Measurements from ENCODE around the gene C20orf141.
"Not testable (repeated sequence)": the region's sequence is repeated elsewhere in the genome, so short reads cannot be mapped to it uniquely, and the experiment has no call there.

C20orf141 gene, protein sequence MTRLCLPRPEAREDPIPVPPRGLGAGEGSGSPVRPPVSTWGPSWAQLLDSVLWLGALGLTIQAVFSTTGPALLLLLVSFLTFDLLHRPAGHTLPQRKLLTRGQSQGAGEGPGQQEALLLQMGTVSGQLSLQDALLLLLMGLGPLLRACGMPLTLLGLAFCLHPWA

DNA sequence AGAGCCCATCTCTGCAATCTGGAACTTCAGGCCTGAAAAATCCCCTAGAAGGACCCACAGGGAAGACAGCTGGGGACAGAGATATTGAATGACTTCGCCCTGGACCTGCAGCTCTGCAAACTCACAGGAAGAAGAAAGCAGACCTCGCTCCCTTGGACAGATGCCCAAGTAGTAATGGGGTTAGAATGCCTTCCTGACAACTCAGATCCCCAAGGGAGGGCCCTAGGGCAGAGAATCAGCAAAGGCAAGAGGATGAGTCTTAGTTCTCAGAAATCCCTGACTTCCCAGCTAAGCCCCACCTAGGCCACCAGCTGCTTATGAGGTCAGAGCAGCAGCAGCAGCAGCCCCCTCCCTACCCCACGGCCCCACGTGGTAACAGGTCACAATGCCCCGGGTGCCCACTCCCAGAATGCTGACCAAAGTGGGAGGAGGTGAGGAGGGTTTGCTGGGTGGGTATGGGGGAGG, at the start of gene C20orf141:
Gene C20orf141 (plus strand): TSS at position 401 of the 465 bp plus-strand sequence. CDS start 198 bp downstream, outside the sequence.
- DNase-seq, result no peak

DNA sequence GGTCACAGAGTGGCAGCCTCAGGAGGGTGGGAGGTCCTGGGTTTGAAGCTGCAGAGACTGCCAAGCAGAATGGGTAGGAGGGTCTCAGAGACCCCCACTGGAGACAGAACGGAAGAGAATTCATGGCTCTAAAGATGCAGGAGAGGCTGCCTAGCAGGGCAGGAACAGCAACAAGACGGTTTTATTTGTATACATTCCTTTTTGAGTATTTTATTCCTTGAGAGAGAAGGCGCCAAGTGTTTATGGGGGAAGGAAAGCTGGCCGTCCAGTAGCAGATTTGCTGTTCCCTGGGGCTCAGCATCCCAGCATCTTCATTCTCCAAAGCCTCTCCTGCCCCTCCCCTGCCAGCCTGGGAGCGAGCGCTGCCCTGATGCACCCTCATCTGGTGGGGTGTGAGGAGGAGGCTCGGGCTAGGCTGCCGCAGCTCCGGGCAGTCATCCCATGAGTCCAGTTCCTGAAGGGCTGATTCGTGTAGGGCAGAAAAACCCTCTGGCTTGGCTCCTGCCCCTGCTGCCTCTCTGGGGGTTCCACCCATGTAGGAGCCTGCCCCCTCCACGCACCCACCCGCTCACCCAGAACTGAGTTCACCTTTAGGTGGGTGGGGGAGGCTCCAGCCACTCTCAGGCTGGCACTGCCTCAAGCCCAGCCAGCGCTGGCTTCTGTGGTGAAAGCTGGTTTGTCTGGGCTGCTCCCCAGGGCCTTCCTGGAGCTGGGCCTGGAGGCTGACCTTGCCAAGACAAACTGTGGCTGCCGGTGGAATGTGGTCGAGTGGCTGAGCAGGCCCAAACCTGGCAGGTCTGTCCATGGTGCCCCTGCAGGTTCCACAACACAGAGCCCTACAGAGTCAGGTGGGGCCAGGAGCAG, 46.8 kb upstream of the C20orf141 start:
- no peak for DNase-seq

DNA sequence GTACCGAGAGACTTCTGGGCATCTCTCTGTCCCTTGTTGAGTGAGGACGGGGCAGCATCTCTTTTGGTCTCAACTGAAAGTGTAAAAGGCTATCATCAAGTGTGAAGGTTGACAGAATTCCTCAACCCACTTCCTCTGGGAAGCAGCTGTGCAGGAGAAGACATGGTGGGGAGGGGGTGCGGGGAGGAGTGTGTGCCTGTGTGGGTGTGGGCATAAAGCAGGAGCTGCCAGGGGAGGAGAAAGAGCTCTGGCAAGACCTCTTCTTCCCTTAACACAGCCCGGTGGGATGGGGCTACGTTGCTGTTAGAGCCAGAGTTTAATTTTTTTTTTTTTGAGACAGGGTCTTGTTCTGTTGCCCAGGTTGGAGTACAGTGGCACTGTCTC, 46.2 kb upstream of the C20orf141 start:
- DNase-seq, result no peak

DNA sequence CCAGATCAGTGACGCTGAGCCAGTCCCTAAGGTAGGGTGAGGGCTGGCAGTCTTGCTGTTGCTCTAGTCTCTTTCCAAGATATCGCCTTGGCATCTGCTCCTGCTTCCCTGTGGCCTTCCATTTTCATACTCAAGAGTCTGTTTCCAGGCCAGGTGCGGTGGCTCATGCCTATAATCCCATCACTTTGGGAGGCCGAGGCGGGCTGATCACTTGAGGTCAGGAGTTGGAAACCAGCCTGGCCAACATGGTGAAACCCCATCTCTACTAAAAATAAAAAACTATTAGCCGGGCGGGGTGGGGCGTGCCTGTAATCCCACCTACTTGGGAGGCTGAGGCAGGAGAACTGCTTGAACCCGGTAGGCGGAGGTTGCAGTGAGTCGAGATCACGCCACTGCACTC, 44.7 kb upstream of the C20orf141 start:
- DNase-seq, result not testable (repeated sequence)

DNA sequence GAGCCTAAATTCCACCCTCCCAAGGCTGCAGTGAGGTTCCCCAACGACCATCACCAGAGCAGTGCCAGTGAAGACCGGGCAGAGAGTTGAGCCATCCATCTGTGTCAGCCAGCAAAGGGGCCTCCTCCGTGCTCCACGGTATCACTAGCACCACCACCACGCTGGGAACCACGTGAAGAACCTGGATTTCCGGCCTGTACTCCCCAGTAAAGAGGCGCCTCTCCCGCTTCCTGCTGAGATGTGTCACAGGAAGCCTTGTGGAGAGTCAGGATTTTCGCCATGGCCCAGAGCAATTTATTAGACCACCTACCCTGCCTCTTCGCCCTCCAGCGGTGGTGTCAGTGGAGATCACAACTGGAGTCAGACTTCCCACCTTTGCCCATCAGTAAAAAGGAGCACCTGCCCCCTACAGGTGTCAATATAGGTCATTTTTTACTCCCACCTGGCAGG, 43.1 kb upstream of the C20orf141 start:
- DNase-seq, result no peak

DNA sequence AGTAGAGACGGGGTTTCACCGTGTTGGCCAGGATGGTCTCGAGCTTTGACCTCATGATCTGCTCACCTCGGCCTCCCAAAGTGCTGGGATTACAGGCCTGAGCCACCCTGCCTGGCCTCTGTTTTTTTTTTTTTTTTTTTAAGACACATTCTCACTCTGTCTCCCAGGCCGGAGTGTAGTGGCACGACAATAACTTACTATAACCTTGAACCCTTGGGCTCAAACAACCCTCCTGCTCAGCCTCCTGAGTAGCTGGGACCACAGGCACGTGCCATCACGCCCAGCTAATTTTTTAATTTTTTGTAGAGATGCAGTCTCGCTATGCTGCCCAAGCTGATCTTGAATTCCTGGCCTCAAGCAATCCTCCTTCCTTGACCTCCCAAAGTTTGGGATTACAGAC, 41.0 kb upstream of the C20orf141 start:
- DNase-seq, result no peak

DNA sequence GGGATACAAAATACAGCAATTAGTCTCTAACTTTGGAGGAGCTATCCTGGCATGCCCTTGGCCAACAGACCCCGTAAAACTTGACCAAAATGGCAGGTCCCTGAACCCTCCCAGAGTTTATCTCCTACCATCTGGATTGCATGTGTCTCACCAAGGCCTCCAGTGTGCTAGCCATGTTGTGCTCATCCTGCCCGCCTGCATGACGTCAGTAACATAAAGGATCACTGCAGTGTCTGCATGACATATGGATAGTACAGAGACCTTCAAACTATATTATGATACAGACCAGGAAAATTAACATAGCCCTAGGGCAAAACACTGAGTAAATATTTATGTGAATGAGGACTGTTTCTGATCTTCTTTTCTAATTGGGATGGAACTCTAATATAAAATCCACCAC, 39.6 kb upstream of the C20orf141 start:
- DNase-seq, result no peak

DNA sequence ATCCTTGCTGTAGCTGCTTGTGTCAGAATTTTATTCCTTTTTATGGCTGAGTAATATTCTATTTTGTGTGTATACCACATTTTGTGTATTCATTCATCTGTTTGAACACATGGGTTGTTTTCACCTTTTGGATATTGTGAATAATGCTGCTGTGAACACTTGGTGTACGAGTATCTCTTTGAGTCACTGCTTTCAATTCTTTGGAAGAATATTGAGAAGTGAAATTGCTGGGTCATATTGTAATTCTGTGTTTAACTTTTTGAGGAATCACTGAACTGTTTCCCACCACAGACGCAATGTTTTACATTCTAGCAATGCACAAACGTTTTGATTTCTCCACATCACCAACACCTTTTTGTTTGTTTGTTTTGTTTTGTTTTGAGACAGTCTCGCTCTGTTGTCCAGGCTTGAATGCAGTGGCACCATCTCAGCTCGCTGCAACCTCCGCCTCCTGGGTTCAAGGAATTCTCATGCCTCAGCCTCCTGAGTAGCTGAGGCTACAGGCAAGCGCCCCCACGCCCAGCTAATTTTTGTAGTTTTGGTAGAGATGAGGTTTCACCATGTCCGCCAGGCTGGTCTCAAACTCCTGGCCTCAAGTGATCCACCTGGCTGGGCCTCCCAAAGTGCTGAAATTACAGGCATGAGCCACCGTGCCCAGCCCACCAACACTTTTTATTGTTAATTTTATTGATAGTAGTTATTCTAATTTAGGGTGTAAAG, 36.0 kb upstream of the C20orf141 start:
- DNase-seq, result no peak

DNA sequence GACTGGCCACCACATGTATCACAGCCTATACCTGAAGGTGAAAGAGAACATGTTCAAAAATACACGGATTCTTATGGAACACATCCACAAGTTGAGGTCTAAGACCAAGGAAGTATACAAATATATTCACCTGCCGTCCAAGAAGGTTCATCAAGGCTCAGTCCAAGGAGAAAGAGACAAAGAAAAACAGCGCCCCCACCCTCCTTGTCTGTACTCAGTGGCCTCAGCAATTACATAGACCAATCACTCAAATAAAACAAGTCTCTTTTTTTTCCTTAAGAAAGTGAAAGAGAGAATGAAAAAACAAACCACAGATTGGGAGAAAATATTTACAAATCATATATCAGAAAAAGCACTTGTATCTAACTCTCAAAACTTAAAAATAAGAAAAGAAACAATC, 33.8 kb upstream of the C20orf141 start:
- no peak for DNase-seq

DNA sequence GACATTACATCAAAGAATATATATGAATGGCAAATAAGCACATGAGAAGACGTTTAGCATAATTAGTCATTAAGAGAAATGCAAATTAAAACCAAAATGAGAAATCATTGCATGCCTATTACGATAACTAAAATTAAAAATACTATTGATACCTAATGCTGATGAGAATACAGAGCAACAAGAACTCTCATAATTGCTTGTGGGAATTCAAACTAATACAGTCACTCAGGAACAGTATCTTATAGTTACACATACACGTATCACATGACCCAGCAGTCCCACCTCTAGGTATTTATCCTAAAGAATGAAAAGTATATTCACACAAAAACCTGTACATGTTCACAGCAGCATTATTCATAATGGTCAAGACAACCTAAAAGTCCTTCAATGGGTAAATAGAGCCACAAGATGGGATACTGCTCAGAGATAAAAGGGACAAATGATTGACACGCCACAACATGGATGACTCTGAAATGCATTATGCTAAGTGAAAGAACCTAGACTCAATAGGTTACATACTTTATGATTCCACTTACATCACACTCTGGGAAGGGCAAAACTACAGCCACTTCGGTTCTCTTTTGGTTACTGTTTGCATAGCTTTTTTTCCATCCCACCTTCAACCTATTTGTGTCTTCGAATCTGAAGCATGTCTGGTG, 30.8 kb upstream of the C20orf141 start:
- DNase-seq, result no peak

DNA sequence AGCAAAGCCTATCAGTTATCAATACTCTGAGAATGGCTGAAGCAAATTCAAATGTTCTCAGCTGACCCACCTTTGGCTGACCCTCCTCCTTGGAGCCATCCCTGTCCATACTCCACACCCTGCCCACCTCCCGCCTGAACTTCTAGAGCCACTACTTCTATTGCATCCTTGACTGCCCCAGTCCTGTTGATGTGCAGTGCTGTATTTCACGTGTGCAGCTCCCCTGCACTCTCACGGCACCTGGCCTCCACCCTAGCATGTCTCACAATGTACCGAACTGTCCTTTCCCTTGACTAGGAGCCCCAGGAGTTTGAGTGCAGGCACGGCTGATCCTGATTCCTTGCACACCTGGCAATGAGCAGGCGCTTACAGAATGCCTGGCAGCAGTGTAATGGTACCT, 21.3 kb upstream of the C20orf141 start:
- no peak for DNase-seq

DNA sequence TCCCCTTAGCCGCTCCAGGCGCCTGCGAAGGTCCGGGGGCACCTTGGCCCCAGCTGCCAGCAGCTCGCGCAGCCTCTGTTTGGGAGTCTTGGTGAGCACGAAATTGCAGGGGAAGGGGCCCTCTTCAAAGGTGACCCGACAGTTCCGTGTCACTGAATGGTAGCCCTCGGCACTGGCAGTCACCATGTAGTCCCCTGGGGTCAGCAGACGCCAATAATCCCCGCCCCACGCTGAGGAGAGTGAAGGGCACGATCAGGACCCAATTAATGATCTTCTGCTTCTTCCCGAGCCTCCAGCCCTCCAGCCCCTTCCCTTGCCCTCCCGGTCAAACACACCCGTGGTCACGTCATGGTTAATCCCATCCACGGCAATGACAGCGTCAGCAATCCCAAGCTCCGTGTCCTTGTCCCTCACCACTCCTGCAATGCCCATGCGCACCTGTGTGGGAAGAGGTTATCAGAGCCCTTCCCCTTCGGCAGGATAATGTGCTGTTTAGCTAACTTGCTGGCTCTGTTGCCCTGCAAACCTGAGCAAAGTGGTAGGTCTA, 20.5 kb upstream of the C20orf141 start:
- DNase-seq, result no peak

DNA sequence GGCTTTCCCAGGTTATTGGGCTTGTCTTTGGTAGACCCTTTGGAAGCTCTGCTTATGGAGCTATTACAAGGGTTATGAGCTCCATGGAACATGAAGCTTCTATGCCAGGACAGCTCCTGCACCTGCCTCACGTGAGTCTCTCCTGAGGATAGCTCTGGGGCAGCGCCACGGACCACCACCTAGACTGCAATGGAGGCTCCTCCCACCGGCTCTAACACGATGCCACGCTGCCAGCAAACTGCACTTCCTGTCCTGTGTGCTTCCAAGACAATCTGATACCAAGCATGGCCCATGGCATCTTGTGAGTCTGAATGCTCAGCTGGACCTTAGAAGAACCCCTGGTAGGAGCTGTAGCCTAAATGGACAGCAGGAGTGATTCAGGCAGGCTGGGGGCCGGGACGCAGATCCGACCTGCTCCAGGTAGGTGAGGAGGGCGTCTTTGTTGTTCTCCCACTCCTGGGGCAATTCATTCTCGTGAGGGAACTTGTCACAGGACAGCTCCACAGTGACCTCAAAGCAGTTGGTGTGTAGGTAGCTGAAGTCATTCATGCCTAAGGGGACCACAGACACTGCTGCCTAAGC, 19.8 kb upstream of the C20orf141 start:
- DNase-seq, result no peak

DNA sequence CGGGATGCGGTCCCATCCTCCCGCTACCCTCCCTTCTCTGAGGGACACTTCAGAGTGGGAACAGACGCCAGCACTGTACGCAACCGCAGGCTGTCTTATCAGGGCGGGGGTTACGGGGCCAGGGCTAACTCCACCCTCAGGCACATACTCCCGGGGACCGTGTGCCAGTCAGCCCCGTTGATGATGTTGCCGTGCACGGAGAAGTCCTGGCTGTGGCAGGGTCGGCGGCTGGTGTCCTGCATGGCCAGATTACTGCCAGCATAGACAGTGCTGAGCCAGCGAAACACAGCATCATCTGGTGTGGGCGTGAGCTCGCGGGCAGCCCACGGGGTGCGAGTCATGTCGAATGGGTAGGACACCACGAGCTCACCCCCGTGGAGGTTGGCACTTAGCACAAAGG, 19.3 kb upstream of the C20orf141 start:
- DNase-seq, result no peak

DNA sequence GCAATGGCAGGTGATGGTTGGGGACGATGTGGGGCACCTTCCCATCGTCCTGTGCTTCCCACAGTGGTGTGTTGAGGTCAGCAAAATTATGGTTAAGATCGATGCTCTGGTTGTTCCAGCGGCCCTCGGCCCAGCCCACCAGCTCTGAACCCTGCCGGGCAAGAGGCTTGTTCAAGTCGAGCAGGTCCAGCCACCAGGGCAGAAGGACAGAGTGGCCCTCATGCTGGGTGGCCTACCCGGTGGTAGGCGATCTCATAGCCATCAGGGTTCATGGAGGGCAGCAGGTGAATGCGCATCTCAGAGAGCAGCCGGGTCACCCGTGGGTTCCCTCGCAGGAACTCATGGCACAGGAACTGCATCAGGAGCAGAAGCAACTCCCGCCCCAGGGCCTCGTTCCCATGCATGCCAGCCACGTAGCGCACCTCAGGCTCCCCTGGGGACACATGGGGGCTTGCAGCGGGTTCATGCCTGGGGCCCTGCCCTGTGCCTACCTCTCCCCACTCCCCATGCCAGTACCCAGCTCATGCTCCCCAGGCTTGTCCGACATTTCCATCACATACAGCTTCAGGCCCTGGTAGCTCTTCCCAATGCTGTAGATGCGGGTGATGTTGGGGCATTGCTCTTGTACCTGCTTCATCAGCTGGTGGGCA, 18.7 kb upstream of the C20orf141 start:
- DNase-seq, result no peak

DNA sequence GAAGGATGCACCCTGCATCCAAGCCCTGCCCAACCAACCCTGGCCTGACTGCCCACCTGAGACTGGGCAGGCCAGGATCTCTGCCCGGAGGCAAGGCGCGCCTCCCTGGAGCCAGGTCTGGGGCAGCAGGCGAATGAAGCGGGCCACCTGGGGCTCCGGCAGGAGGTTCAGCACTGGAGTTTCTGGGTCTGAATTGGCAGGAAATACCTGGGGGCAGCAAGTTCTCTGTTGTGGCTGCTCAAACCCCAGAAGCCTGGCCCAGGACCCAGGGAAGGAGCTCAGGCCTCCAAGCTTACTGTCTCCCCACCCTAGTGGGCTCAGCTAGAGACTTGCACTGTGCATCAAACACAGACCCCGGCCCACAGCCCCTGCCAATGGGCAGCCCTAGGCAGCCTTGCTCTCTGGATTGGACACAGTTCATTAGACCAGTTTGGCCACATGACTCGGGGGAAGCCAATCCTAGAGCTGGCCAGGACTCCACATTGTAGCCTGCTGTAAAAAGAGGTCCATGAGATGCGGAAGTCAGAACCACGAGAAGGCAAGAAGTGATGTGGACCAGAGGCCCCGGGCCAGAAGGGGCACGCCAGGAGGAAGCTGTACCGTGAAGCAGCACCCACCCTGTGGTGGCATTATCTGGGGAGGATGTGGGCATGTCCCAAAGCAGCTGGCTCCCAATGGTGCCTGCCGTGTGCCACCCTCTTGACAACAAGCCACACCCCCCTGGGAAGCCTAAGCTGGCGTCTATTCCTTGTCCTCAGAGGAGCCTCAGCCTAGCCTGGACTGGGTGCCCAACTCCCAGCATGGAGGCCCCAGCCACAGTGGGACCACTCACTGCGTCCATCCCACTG, 17.4 kb upstream of the C20orf141 start:
- DNase-seq, result no peak

DNA sequence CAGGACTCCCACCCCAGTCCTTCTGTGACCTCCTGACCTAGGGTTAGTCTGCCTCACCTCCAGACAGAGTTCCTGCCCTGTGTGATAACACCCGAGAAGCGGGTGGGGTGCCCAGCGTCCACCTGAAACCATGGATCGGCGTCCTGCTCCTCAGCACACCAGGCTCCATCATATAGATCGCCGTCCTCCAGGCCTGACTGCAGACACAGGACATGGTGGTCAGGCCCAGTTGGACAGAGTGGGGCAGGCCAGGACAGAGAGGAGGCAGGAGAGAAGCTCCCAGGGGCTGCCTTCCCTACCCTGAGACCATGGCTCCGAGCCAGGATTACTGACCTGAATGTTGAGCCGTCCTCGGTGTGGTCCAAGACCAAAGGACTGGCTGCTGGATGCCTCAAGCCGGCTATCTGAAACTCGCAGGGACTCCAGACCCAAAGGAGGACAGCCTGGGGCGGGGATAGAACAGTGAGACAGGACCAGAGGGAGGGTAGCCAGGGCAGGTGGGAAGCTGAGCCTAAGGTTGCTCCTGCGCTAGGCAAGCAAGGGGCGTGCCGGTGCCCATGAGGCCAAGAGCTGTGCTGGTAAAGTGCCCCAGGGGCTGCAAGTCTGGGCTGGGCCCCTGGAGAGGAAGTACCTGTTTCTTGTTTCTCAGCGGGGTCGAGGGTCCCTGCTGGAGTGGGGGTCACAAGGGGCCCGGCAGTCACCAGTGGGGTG, 16.5 kb upstream of the C20orf141 start:
- DNase-seq, result no peak

DNA sequence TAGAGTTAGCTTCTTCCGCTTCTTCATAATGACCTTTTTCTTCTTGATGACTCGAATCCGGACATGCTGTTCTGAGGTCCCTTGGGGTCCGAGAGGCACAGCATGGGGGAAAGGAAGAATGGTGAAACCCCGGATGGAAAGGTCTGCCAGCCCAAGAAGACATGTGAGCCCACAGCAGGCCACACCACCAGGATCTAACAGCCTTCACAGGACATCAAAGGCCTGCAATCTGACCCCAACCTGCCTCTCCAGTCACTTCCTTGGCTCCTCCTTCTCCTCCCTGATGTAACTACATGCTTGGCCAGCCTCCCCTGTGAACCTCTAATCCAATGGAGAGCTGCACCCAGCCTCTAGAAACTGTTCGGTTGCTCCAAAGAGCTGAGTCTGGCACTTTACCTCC, 16.0 kb upstream of the C20orf141 start:
- no peak for DNase-seq

DNA sequence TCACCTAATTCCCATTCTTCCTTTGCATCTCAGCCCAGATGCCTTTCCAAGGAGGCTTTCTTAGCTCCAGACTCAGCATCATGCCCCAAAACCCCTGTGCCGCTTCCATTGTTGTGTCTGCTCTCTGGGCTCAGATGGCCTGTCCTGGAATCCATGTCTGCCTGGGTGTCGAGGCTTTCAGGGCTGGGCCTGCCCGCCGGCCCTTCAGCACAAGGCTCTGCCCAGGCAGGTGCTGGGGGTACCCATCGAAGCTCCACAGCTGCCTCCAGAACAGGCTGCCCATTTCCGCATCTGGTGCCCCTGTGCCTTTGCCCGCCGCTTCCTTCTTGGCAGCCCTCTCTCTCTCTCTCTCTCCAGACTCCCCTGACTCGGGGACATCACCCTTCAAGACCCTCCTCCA, 15.5 kb upstream of the C20orf141 start:
- DNase-seq, result no peak

Measured in activated naive CD4-positive, alpha-beta T cell treated with anti-CD3 and anti-CD28 coated beads, Interleukin-2, amount 50 U/mL, for 16 hours (primary cell).